ENCODE data around the gene FANCC.

FANCC gene

DNA sequence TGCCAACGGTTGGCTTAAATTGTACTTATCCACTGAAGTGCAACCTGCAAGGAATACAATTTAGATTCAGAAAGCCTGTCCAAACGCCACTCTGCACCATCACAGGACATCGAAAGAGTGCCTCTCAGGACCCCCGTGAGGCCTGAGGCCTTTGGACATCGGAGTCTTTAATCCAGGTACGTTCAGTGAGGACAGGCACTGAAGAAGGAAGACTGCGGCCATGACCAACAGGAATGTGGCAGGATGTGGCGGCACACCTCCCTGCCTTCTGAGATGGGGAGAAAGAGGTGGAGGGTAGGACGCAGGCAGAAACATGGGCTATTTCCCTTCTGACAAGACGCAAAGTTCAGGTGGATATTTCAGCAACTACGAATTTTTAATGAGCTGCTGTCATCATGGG is 205.8 kb downstream of the FANCC start:
- H3K4me3 ChIP-seq (ENCODE audit: low read depth, low read length) = no peak overlapping the region
- no peak for DNase-seq (ENCODE audit: low read depth)

- H3K4me3 ChIP-seq (ENCODE audit: low read depth, low read length) = no peak overlapping the region
- no peak for DNase-seq (ENCODE audit: low read depth)
These were observed 206.5 kb downstream of the FANCC start for GRCh38 chr9:95110921-95111525.

DNA sequence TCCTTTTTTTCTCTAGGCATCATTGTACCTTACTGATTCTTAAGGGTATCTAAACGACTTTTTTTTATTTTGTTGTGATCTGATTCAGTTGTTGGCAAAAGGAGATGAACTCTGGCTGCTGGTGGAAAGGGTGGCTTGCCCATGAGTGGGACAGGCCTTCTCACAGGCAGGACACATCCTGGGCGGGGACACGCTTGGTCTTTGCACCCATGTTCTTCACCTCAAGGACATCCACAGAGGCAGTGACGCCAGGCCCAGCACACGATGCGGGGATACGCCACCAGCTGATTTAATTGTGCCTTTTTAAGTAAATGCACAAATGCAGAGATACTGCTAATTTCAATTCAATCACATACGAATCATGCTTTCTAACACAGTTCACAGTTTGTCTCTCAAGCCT is 208.1 kb downstream of the FANCC start:
- H3K4me3 ChIP-seq (ENCODE audit: low read depth, low read length) = no peak overlapping the region
- no peak for DNase-seq (ENCODE audit: low read depth)

GRCh38 chr9:95108777-95109176 is 208.7 kb downstream of the FANCC start:
- H3K4me3 ChIP-seq (ENCODE audit: low read depth, low read length) = no peak overlapping the region
- no peak for DNase-seq (ENCODE audit: low read depth)

- DNase-seq (ENCODE audit: low read depth) = no peak
- H3K4me3 ChIP-seq (ENCODE audit: low read depth, low read length) = no peak overlapping the region
These were observed 209.5 kb downstream of the FANCC start for GRCh38 chr9:95107976-95108375.

DNA sequence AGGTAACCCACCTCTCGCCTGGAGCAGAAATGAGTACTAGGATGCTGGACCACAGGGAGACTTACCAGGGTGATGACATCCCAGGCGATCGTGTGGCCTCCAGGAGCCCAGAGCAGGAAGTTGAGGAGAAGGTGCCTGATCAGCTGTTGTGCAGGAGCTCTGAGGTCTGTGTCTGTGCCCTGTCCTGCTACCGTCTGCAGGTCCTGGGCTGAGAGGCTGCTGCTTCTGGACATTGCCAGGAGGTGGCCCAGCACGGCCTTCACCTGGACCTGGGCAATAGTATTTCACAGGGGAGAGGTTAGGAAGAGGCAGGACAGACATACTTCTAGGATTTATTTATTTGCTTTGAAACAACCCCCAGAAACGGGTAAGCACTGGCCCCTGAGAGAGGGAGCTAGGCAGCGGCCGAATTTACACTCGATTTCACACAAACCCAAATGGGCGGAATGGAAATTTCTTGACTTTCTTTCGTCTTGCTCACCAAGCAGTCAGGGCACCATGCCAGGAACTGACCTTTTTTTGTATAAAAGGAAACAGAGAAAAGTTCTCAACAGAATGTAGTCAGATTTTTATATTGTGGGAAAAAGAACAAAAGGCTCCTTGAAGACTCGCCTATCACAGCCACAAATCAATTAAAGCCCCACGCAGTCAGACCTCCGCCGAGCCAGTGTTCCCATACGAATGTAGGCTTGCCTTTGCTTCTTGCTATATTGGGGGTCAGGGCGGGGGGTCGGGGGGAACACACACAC is 210.3 kb downstream of the FANCC start:
- no peak for DNase-seq (ENCODE audit: low read depth)
- no peak overlapping the region for H3K4me3 ChIP-seq (ENCODE audit: low read depth, low read length)

DNA sequence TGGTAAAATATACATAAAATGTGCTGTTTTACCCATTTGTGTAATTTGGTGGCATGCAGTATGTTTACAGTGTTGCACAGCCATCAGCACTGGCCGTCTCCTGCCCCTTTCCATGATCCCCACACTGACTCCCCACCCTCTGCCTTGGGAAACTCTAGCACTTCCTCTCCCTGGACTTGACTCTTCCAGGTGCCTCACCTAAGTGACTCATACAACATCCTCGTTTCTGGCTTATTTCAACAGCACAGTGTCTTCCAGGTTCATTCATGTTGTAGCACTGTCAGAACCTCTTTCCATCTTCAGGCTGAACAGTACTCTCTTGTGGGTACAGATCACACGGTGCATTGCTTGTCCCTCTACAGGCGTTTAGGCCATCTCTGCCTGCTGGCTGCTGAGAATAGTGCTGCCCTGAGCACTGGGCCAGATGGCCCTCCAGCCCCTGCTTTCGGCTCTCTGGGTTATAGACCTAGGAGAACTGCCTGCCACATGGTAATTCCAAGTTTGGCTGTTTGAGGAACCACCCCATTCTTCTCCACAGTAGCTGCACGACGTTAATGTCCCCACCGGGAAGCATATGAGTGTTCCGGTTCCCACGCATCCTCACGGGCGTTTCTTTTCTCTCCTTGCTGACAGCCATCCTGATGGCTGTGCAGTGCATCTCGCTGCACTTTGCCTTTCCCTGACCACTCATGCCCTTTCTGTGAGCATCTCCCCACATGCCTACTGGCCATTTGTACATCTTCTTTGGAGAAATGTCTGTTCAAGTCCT is 211.8 kb downstream of the FANCC start:
- H3K4me3 ChIP-seq (ENCODE audit: low read depth, low read length) = no peak overlapping the region
- no peak for DNase-seq (ENCODE audit: low read depth)

DNA sequence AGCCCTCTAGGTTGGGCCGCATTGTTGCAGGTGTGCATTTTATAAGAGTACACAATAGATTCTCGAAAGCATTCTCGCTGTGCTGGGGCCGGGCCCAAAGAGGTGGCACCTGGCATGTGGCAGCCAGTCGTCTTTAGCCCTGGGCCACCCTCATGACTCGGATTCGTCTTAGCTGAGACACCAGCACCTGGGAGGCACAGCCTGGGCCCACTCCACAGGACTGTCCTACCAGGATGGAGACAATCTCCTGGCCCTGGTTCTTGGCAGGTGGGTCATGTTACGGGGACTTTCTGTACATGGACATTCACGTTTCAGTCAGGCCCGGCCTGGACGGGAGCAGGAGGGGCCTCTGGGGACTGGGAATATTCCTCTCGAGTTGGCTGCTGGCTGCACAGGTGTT is 212.5 kb downstream of the FANCC start:
- no peak for DNase-seq (ENCODE audit: low read depth)
- H3K4me3 ChIP-seq (ENCODE audit: low read depth, low read length) = no peak overlapping the region

DNA sequence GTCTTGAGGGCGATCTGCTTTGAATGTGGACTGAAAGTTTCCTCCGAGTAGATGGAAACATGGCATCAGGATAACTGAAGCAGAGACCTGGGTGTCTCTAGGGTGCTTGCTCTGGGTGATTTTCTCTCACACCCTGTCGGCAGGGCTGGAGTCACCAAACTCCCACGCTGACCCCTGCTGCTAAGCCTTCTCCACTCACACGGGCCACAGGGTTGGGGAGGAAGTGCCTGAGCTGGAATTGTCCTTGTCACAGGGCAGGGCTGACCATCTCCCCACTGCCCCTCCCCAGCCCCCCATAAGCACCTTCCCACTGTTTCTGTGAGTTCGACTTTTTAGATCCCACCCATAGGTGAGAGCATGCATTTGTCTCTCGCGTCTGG is 212.9 kb downstream of the FANCC start:
- H3K4me3 ChIP-seq (ENCODE audit: low read depth, low read length) = no peak overlapping the region
- DNase-seq (ENCODE audit: low read depth) = no peak

DNA sequence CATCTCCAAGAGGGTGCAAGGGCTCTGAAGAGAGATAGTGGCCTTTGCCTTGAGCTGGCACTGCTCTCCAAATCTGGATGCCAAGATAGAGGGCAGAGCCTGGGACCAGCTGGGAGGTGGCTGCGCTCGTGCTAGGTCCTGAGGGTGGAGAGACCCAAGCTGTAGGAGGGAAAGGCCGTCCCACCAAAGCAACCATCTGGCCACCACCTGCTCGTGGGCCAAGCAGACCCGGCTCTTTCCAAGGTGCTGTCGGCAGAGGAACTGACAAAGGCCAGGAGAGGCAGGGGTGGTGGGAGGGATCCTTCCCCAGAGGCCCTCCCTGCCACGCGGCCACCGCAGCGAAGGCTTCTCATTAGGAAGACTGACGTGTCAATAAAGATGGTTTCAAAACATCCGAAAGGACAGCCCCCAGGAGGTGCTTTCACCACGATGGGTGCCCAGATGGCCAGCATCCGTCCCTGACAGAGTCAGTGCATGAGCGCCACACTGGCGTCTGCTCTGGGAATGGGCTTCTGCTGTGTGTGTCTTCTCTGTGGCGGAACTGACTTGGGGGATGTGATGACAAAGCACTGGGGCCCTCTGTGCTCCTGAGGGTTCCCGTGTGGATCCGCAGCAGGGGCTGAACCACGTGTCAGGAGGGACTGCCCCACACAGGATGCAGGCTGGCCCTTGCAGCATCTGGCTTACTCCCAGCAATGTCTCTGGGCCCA is 213.5 kb downstream of the FANCC start:
- no peak overlapping the region for H3K4me3 ChIP-seq (ENCODE audit: low read depth, low read length)
- no peak for DNase-seq (ENCODE audit: low read depth)

- DNase-seq (ENCODE audit: low read depth) = no peak
- no peak overlapping the region for H3K4me3 ChIP-seq (ENCODE audit: low read depth, low read length)
These were observed 214.2 kb downstream of the FANCC start for GRCh38 chr9:95103281-95103771.

- no peak for DNase-seq (ENCODE audit: low read depth)
- H3K4me3 ChIP-seq (ENCODE audit: low read depth, low read length) = no peak overlapping the region
These were observed 214.9 kb downstream of the FANCC start for GRCh38 chr9:95102572-95102971.

- no peak overlapping the region for H3K4me3 ChIP-seq (ENCODE audit: low read depth, low read length)
- no peak for DNase-seq (ENCODE audit: low read depth)
These were observed 215.5 kb downstream of the FANCC start for GRCh38 chr9:95102001-95102433.

- no peak overlapping the region for H3K4me3 ChIP-seq (ENCODE audit: low read depth, low read length)
- no peak for DNase-seq (ENCODE audit: low read depth)
These were observed 216.2 kb downstream of the FANCC start for GRCh38 chr9:95101326-95101725.

DNA sequence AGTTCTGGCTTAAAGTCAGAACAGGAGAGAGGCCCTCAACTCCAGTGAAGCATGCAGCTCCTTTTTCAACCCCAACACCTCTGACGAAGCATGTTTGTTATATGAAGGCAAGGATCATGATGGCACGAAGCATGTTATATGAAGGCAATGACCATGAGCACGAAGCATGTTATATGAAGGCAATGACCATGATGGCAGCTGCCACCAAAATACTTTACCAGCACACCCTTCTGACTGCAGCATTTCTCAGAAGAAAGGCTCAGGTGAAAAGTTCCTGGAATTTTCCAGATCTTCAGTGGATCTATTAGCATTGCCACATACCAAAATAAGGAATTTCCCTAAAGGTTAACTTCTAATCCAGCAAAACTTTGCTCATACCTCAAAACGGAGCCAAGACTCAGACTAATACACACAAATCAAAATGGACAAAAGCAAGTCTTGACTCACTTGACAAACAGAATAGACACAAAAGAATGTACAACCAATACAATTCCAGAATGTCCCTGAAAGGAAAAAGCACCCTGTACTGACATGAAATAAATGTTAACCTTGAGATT is 217.4 kb downstream of the FANCC start:
- DNase-seq (ENCODE audit: low read depth) = no peak
- H3K4me3 ChIP-seq (ENCODE audit: low read depth, low read length) = no peak overlapping the region

DNA sequence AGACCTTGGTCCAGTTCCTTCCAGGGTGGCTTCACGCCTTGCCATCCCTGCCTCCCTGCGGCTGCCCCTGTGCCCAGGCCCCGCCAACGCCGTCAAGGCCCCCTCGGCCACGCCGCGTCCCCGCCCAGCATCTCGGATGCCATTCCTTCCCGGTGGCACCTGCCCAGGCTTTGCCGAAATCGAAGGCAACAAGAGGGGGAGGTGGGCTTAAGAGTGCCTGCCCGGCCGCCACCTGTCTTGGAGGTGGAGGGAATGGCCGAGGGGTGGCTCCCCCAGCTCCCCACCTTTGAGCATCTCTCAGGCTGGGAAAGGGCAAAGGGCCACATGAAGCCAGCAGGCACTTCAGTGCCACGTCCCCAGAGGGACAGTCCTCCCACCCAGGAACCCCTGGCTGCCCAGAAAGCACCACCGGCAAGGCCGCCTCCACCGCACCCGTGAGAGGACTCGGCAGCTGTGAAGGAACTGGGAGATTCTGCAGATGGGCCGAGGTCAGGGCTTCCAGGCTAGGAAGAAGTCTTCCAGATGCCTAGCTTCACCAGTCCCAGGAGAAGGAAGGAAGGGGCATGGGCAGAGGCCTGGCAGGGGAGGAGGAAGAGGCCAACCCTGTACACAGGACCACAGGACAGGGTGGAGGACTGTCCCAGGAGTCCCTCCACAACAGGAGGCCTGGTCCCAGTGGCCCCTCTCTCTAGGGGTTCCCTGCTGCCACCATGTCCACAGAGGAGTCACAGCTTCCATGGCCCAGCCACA is 218.0 kb downstream of the FANCC start:
- no peak overlapping the region for H3K4me3 ChIP-seq (ENCODE audit: low read depth, low read length)
- DNase-seq (ENCODE audit: low read depth) = no peak

DNA sequence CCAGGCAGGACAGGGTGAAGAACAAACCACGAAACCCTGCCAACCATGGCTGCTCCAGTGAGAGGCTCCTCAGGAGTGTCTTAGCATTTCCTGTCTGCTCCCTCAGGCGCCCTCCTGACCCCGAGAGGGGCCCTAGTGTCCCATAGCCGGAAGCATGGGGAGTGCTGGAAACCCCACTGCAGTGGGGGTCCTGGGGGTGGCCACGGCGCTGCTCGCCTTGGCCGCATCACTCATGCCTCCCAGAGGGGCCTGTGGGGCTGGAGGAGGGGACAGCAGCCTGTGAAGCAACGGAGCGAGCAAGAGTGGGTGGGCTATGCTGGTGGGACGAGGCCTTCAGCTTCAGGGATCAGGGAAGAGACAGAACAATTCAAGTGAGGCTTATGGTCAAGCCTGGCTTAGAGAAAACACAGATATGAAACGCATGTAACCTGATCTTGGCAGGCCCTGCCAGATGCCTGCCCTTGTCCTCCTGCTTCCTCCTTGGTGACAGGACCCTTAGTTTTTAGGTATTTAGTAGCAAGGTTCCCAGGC is 219.1 kb downstream of the FANCC start:
- no peak for DNase-seq (ENCODE audit: low read depth)
- no peak overlapping the region for H3K4me3 ChIP-seq (ENCODE audit: low read depth, low read length)

GRCh38 chr9:95097279-95097678 is 220.2 kb downstream of the FANCC start:
- H3K4me3 ChIP-seq (ENCODE audit: low read depth, low read length) = no peak overlapping the region
- no peak for DNase-seq (ENCODE audit: low read depth)

DNA sequence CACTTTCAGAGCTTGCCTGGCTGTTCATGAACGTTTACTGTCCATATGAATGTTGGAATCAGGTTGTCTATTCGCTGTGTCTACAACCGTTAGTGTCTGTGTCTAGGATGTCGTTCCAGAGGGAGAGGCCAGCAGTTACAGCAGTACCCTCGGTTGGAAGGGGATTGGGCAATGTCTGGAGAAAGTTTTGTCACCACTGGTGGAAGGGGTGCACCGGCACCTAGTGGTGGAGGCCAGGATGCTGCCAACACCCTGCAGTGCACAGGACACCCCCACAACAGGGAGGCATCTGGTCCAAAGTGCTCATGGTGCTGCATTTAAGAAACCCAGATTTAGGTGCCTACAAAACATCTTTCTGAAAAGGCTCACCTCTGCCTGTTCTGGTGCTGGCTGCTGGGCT is 220.7 kb downstream of the FANCC start:
- H3K4me3 ChIP-seq (ENCODE audit: low read depth, low read length) = no peak overlapping the region
- DNase-seq (ENCODE audit: low read depth) = no peak
